ENCODE measurements around the gene POU2F2.

POU2F2 gene

GRCh38 chr19:42116308-42117075 is 15.8 kb downstream of the POU2F2 start:
- Histone ChIP-seq H3K4me3 (ENCODE audit: low read depth in 1 of 2, low read length in 1 of 2) (no peak overlapping the region), H3K4me1 (ENCODE audit: control insufficient read depth in 1 of 2, insufficient read depth in 1 of 2, low read depth in 1 of 2, low read length in 1 of 2) (peaks cover 1 to 8% of the 10 kb centered on the region in 2 experiments), H3K36me3 (no peaks in the 10 kb centered on the region), H3K27ac (no peak overlapping the region), H3K27me3 (peaks cover under 1% of the 10 kb centered on the region), H3K9me3 (no peaks in the 10 kb centered on the region)
- no peak for TF ChIP-seq CTCF (IDR thresholded peaks at IDR 0.05)

- H3K4me1 ChIP-seq (ENCODE audit: control insufficient read depth in 1 of 2, insufficient read depth in 1 of 2, low read depth in 1 of 2, low read length in 1 of 2) = peaks cover 0 to under 1% of the 10 kb centered on the region in 2 experiments
- H3K9me3 ChIP-seq = no peaks in the 10 kb centered on the region
- H3K36me3 ChIP-seq = no peaks in the 10 kb centered on the region
- H3K27me3 ChIP-seq = no peaks in the 10 kb centered on the region
- no peak overlapping the region for H3K4me3 ChIP-seq (ENCODE audit: low read depth in 1 of 2, low read length in 1 of 2)
- H3K27ac ChIP-seq = no peak overlapping the region
- TF ChIP-seq CTCF (IDR thresholded peaks at IDR 0.05) = no peak
Measured at GRCh38 chr19:42115705-42116104, 16.5 kb downstream of the POU2F2 start.

GRCh38 chr19:42115219-42115618 is 17.0 kb downstream of the POU2F2 start:
- TF ChIP-seq CTCF (IDR thresholded peaks at IDR 0.05) = no peak
- no peaks in the 10 kb centered on the region for H3K36me3 ChIP-seq
- no peak overlapping the region for H3K27ac ChIP-seq
- H3K4me3 ChIP-seq (ENCODE audit: low read depth in 1 of 2, low read length in 1 of 2) = no peak overlapping the region
- H3K27me3 ChIP-seq = no peaks in the 10 kb centered on the region
- H3K9me3 ChIP-seq = no peaks in the 10 kb centered on the region
- no peaks in the 10 kb centered on the region for H3K4me1 ChIP-seq (ENCODE audit: control insufficient read depth in 1 of 2, insufficient read depth in 1 of 2, low read depth in 1 of 2, low read length in 1 of 2)

GRCh38 chr19:42114412-42114811 is 17.8 kb downstream of the POU2F2 start:
- no peak overlapping the region for H3K27ac ChIP-seq
- H3K36me3 ChIP-seq = no peaks in the 10 kb centered on the region
- no peaks in the 10 kb centered on the region for H3K27me3 ChIP-seq
- no peaks in the 10 kb centered on the region for H3K4me1 ChIP-seq (ENCODE audit: control insufficient read depth in 1 of 2, insufficient read depth in 1 of 2, low read depth in 1 of 2, low read length in 1 of 2)
- H3K9me3 ChIP-seq = no peaks in the 10 kb centered on the region
- H3K4me3 ChIP-seq (ENCODE audit: low read depth in 1 of 2, low read length in 1 of 2) = no peak overlapping the region
- no peak for TF ChIP-seq CTCF (IDR thresholded peaks at IDR 0.05)

GRCh38 chr19:42113641-42114348 is 18.5 kb downstream of the POU2F2 start:
- TF ChIP-seq CTCF (IDR thresholded peaks at IDR 0.05) = no peak
- no peaks in the 10 kb centered on the region for H3K36me3 ChIP-seq
- H3K4me1 ChIP-seq (ENCODE audit: control insufficient read depth in 1 of 2, insufficient read depth in 1 of 2, low read depth in 1 of 2, low read length in 1 of 2) = no peaks in the 10 kb centered on the region
- no peaks in the 10 kb centered on the region for H3K9me3 ChIP-seq
- H3K27ac ChIP-seq = no peak overlapping the region
- no peak overlapping the region for H3K4me3 ChIP-seq (ENCODE audit: low read depth in 1 of 2, low read length in 1 of 2)
- no peaks in the 10 kb centered on the region for H3K27me3 ChIP-seq

All from neutrophil (primary cell).